ENCODE data around the gene AOPEP. TPM values are rescaled to one million over a fixed set of nuclear protein-coding genes. Genes with fewer than 3 reads are reported as not detected.

AOPEP gene
- total RNA-seq, 4 donors from 2014 or later: 305 to 458 (median 419) TPM

DNA sequence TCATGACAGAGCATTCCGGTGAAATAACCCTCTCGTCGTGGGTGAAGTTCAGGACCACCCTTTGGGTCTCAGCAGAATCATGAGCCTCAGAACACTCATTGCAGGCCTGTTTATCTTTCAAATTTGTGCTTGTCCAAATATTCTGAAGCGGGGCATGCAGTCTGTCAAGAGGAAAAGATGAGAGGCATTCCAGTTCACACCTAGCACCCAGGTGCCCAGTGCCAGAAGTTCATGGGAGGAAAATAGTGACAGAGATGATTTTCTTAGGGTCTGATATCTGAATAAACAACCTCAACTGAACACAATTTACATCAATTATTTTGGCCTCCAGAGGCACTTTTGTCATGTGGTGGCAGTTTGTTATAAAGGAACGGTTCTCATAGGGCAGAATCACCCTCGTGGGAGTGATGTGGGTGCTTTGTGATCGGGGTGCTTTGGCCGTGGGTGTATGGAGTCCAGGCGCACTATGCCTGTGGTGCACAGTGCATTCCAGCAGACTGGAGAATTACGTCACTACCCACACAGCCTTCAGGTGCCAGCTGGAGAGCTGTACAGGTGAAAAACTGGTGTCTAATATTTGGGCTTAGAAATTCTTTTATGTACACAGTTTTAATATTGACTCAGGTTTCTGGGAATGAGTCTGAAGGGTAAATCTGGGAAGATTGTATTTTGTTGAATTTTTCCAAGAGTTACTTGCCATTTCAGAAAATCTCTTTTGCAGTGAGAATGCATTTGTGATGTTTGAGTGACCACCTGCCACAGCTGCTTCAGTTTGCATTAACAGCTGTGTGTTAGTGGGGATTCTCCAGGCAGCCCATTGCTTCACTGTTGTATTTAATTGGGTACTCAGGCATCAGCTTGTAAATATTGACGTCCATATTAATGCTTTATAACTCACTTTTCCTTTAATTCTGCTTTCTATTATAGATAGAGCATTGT, 301.7 kb downstream of the AOPEP start:
- H3K36me3 ChIP-seq: peaks cover 0 to 14% (median 3%) of the 10 kb centered on the region in 4 donors
- intact Hi-C loops (cut with DNase I): loop anchor here (5.0 kb wide), 1 partner anchor 39 kb away; no protein-coding TSS in a partner anchor
- no peak overlapping the region for H3K4me3 ChIP-seq
- H3K9me3 ChIP-seq: no peaks in the 10 kb centered on the region
- TF ChIP-seq EP300 (IDR thresholded peaks at IDR 0.05) (no peak), POLR2AphosphoS5 (IDR thresholded peaks at IDR 0.05) (peak in 1 of 2 donors; percentile 40)
- H3K27ac ChIP-seq (replicated peaks in 1 of 4): peak overlapping the region; percentile 62 to 99 (median 88)
- no peak for DNase-seq (ENCODE audit: extremely low spot score)
- WGBS: 46% methylated on average over 11 of the region's 11 CpGs
- peaks cover 95 to 100% (median 100%) of the 10 kb centered on the region in 4 donors for H3K4me1 ChIP-seq
- H3K27me3 ChIP-seq: no peaks in the 10 kb centered on the region

DNA sequence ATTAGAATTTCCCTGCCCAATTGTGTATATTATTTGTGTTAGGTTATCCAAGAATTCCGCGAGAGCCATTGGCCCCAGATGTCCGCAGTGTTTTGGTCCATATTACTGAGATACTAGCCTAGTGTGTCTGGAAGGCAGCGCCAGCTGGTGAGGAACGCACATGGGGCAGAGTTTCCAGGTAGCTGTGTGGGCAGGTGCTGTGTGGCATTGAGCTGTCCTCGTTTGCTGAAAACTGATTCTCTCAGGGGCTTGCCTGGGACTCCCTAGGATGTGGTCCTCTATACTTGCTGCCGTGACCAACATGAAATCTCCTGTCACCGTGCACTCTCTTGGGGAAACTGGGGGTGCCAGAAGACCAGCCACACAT, 302.3 kb downstream of the AOPEP start:
- H3K4me1 ChIP-seq: peaks cover 91 to 100% (median 99%) of the 10 kb centered on the region in 4 donors
- intact Hi-C loops (cut with DNase I): loop anchor here (5.0 kb wide), 1 partner anchor 38 kb away; no protein-coding TSS in a partner anchor
- H3K27me3 ChIP-seq: no peaks in the 10 kb centered on the region
- no peak for TF ChIP-seq POLR2AphosphoS5 (IDR thresholded peaks at IDR 0.05)
- TF ChIP-seq EP300 (IDR thresholded peaks at IDR 0.05): no peak
- TF ChIP-seq POLR2A (IDR thresholded peaks at IDR 0.05; ENCODE audit: low read depth): no peak
- TF ChIP-seq, protein P1, sequence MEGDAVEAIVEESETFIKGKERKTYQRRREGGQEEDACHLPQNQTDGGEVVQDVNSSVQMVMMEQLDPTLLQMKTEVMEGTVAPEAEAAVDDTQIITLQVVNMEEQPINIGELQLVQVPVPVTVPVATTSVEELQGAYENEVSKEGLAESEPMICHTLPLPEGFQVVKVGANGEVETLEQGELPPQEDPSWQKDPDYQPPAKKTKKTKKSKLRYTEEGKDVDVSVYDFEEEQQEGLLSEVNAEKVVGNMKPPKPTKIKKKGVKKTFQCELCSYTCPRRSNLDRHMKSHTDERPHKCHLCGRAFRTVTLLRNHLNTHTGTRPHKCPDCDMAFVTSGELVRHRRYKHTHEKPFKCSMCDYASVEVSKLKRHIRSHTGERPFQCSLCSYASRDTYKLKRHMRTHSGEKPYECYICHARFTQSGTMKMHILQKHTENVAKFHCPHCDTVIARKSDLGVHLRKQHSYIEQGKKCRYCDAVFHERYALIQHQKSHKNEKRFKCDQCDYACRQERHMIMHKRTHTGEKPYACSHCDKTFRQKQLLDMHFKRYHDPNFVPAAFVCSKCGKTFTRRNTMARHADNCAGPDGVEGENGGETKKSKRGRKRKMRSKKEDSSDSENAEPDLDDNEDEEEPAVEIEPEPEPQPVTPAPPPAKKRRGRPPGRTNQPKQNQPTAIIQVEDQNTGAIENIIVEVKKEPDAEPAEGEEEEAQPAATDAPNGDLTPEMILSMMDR (IDR thresholded peaks at IDR 0.05): no peak
- DNase-seq (ENCODE audit: extremely low spot score): no peak
- H3K4me3 ChIP-seq: no peak overlapping the region
- H3K27ac ChIP-seq (replicated peaks in 1 of 4): peak overlapping the region; percentile 62 to 99 (median 88)
- 71% methylated on average over 8 of the region's 8 CpGs for WGBS
- H3K36me3 ChIP-seq: peaks cover 0 to 14% (median 3%) of the 10 kb centered on the region in 4 donors
- no peaks in the 10 kb centered on the region for H3K9me3 ChIP-seq

DNA sequence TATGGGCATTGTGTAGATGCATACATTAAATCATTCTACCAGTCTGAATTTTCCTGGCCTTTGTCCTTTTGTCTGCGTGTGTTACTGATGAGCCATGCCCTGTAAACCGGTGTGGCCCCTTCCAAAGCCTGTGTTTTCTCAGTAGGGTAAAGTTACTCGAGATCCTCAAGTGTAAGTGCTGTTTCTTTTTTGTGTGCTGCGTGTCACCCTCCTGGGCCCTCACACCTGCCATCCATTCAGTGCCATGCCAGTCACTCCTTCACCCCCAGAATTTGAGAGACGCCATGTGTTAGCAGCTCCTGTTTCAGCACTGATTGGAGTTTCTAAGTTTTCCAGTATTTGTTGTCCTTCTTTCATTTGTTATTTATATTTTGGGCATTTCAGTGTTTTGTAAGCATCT, 302.8 kb downstream of the AOPEP start:
- TF ChIP-seq, protein P1 (IDR thresholded peaks at IDR 0.05): no peak
- no peak for TF ChIP-seq EP300 (IDR thresholded peaks at IDR 0.05)
- TF ChIP-seq POLR2A (IDR thresholded peaks at IDR 0.05; ENCODE audit: low read depth): no peak
- no peak for TF ChIP-seq POLR2AphosphoS5 (IDR thresholded peaks at IDR 0.05)
- no peak for DNase-seq (ENCODE audit: extremely low spot score)
- Histone ChIP-seq H3K27me3 (no peaks in the 10 kb centered on the region), H3K9me3 (no peaks in the 10 kb centered on the region), H3K27ac (replicated peaks in 1 of 4) (peak overlapping the region in 3 of 4 donors; percentile 78 to 99 (median 98)), H3K4me3 (no peak overlapping the region), H3K36me3 (peaks cover 0 to 14% (median 3%) of the 10 kb centered on the region in 4 donors), H3K4me1 (peaks cover 87 to 100% (median 99%) of the 10 kb centered on the region in 4 donors)
- intact Hi-C loops (cut with DNase I): loop anchor here (5.0 kb wide), 1 partner anchor 38 kb away; no protein-coding TSS in a partner anchor
- 62% methylated on average over 5 of the region's 5 CpGs for WGBS

DNA sequence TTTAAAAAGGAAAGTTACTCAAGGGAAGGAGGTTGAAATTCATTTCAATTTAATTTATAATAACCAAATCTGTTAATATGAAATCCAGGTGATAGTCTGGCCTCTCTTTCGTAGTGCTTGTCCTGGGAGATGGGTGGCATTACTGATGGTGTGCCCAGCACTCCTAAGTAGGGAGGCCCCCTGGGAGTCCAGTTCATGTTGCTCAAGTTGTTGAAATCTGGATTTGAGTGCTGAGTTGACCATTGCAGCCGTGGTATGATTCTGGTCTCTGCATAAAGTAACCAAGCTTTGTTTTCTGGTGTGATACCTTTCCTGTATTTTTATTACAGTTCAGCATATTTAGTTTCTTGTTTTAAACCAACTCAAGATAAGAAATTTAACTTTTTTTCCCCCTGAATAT, 303.2 kb downstream of the AOPEP start:
- Histone ChIP-seq H3K36me3 (peaks cover 0 to 17% (median 4%) of the 10 kb centered on the region in 4 donors), H3K27ac (replicated peaks in 1 of 4) (peak overlapping the region in 3 of 4 donors; percentile 78 to 99 (median 98)), H3K9me3 (no peaks in the 10 kb centered on the region), H3K27me3 (no peaks in the 10 kb centered on the region), H3K4me3 (no peak overlapping the region), H3K4me1 (peaks cover 83 to 100% (median 99%) of the 10 kb centered on the region in 4 donors)
- DNase-seq (ENCODE audit: extremely low spot score): no peak
- intact Hi-C loops (cut with DNase I): loop anchor here (5.0 kb wide), 1 partner anchor 38 kb away; no protein-coding TSS in a partner anchor
- TF ChIP-seq, protein P1 (IDR thresholded peaks at IDR 0.05): no peak
- TF ChIP-seq POLR2AphosphoS5 (IDR thresholded peaks at IDR 0.05) (no peak), EP300 (IDR thresholded peaks at IDR 0.05) (no peak), POLR2A (IDR thresholded peaks at IDR 0.05; ENCODE audit: low read depth) (no peak)
- 50% methylated on average over 2 of the region's 2 CpGs for WGBS

DNA sequence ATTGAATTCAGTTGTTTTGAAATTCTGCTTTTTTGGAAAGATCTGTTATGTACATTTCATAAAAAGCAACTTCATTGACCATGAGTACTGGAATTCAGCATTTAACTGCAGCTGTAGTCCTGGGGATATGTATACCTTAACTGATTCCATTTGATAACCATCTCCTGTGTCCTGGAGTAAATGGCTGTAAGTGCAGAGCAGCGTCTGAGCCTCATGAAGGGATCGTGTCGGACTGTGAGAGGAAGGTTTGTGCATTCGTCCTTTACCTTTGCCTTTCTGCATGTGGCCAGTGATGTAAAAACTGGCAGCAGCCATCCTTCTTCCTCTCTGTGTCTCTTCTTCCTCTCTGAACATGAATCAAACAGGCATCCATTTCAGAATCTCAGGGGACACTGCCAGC, 303.8 kb downstream of the AOPEP start:
- intact Hi-C loops (cut with DNase I): no loop called here
- 35% methylated on average over 4 of the region's 4 CpGs for WGBS
- no peaks in the 10 kb centered on the region for H3K27me3 ChIP-seq
- TF ChIP-seq, protein P1 (IDR thresholded peaks at IDR 0.05): no peak
- H3K4me3 ChIP-seq: no peak overlapping the region
- peaks cover 0 to 22% (median 6%) of the 10 kb centered on the region in 4 donors for H3K36me3 ChIP-seq
- DNase-seq (ENCODE audit: extremely low spot score): no peak
- no peaks in the 10 kb centered on the region for H3K9me3 ChIP-seq
- H3K4me1 ChIP-seq: peaks cover 76 to 100% (median 99%) of the 10 kb centered on the region in 4 donors
- peak overlapping the region; percentile 53 to 99 (median 88) for H3K27ac ChIP-seq (replicated peaks in 1 of 4)

Measured in esophagus muscularis mucosa (tissue), 4 donors.